HG02870 (cell line): ENCODE results near the gene HDAC9.

ENCODE experiments used
- ATAC-seq: cut with Tn5 transposase; IDR thresholded peaks from one replicate; pipeline ENCODE4 v1.9.1; 2021; ENCODE audit warnings: mild to moderate bottlenecking, moderate library complexity; ENCODE audit not compliant: unreplicated experiment

Gene HDAC9

DNA sequence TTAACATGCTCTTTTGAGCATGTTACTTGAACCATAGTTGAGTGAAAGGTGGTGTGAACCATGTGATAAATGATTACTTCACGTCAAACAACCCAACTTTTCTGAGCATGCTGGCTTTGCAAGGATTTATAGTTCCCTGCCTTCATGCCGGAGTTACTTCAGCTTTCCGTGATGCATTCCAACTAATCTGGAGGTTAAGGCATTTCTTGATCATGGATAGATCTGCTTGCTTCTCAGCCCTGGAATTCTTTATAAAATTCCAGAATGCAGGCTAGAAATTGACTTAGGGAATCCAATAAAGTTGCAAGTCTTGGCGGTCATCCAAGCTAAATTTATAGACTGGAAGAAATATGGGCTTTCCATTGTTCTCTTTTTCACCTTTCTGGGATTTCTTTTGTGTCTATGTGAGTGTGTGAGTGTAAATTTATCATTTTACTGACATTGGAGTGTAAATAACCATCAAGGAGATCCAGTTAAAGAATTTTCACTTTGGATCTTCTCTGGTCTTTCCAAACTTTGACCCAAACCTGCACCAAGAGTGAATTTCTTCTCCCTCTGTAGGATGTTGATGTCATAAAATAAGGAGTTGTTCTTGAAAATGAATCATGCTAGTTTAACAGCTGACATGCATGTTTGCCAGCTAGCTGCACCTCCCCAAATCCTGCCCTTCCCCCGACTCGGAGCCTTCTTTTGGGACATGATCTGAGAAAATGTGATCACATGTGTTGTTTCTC, 332.9 kb downstream of the HDAC9 start:
- no peak for ATAC-seq

DNA sequence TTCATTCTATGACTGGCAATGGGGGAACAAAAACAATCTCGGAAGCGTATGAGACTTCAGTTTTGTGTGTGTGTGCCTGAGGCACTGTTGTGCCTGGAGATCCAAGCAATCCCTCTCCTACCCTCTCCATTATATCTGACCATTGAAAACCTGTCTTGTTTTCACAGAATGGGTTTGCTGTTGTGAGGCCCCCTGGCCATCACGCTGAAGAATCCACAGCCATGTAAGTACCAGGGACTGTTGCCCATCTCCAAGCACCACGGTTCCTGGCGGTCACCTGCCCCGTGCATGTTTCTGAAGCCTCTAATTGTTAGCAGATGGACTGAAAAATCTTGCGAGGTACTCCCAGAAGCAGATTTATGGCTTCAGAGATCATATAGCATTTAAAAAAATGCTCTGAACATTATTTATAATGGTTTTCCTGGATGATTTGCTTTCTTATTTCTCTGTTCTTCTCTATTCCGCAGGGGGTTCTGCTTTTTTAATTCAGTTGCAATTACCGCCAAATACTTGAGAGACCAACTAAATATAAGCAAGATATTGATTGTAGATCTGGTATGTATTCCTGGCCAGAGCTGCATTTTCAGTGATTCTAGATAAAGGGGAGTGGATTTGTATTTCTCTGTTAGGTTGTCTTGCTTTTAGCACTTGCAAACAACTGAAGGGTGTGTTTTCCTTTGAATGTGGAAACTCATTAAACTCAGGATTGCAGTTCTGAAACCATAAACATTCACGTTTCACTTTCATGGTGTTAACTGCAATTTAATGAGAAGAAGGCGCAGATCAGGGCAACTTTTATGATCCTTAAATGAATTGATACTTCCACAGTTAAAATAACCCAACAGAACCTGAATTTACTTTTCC, 333.7 kb downstream of the HDAC9 start:
- no peak for ATAC-seq

DNA sequence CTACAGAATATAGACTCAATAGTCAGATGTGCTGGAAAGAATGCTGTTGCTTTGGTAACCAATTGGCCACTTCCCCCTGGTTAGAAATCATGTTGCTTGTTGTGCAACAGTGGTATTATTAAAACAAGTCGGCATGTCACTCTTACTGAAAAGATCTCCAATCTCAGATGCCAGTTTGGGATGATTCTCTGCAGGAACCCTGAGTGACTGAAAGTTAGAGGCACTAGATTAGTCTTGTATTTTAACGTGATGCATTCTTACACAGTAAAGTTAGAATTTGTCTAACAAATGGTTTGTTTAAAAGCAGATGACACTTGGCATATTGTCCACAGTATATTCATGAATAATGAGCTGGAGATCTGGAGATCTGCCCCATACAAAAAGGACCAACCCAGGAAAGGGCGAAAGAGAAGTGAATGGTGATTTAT, 334.3 kb downstream of the HDAC9 start:
- no peak for ATAC-seq

DNA sequence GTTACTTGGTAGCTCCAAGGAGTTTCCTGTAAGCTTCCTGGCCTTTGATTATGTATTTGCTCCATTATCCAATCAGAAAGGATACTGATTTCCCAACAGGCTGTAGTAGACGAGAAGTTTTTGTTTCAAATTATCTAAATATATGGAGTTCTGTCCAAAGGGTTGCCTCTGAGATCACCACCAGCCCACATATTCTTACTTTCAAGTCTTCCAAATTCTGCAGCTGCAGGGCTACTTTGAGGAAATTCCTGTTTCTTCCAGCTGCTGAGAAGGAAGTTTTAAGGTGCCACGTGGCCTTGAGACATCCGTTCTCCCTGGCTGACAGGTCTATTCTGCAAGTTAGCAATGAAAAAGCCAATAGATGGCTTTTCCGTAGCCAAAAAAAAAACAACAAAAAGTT, 335.9 kb downstream of the HDAC9 start:
- no peak for ATAC-seq

DNA sequence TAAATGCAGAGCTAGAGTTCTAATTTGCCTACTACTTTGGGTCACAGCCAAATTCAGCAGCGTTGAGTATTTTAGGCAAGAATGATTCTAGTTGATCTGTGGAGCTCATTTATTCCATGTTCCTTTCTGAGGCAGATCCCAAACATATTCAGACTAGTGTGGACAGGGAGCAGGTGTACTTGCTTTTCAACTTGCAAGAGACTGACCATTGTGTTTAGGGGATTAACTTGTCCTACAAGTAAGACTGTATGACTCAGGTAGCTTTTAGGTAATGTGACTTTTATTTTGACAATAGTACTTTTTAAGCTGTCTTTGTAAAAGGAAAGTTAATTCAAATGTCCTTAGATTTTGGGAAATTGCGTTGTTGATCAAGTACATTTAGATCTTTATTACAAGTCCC, 336.4 kb downstream of the HDAC9 start:
- ATAC-seq: no peak

DNA sequence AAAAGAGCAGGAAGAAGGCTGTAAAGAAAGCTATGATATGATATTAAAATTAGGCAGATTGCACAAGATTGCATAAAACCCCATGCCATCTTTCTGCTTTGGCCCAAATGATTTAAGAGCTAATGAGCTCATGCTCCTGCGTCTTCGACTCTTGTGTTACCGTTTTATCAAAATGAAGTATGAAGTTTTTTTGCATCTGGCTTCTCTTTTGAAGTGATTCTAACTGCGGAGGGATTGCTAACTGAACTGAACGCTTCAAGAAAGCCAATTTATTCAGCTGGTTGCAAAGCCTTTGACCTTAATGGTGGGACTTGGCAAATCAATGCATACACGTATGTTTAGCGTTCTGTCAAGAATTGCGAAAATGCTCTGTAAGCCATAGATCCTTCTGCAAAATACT, 339.0 kb downstream of the HDAC9 start:
- no peak for ATAC-seq

DNA sequence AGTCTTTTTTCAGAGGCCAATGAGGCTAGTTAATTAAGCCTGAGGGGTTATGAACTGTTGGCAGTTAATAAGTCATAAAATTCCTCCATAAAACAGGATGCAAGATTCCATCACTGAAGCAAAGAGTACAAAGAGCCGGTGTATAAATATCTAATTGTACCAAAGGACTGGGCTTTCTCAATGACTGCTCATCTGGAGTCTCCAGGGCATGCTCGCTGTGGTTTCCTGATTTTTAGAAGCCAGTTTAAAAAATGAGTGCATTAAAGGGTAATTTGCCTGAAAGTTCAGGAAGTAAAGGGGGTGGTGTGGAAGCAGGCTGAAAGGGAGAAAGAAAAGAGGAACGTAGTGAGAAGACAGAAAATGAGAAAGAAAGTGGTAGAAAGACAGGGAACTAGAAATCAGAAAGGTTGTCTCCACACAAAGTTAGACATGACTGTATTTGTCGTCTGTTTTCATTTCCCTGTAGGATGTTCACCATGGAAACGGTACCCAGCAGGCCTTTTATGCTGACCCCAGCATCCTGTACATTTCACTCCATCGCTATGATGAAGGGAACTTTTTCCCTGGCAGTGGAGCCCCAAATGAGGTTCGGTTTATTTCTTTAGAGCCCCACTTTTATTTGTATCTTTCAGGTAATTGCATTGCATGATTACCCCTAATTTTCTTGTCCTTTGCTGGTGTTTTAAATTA, 339.6 kb downstream of the HDAC9 start:
- no peak for ATAC-seq

DNA sequence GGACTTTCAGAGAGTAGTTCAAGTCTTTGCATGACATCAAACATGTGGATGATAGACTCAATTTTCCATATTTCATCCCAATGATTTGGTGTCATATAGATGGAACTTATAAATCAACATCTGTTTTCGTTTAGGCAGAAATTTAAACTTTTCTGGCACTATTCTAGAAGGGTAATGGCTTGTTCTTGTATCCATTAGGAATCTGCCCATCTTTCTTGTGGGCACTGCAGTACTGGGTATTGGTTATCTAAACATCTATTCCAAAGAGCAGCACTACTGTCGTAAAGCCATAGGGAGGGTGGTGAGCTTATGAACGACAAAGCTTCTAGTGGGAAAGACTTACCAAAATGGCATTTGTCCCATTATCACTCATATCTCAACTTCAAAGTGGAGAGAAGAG, 348.4 kb downstream of the HDAC9 start:
- no peak for ATAC-seq

DNA sequence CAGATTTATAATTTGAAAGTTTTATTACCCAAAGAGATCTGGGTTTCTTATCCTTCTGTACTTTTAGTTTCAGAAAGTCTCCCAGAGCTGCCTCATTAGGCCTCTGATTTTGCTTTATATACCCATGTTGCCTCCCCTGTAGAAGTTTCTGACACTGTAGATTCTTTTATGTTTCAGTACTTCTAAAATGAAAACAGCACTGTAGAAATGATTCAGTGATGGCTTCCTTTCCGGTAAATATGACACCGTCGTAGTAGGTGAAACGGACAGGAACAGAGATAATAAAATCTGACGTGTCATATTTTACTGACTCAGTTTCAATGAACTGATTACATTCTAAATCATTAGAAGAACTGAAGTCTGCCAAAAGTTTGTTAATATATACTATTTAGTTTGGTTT, 349.2 kb downstream of the HDAC9 start:
- ATAC-seq: no peak

DNA sequence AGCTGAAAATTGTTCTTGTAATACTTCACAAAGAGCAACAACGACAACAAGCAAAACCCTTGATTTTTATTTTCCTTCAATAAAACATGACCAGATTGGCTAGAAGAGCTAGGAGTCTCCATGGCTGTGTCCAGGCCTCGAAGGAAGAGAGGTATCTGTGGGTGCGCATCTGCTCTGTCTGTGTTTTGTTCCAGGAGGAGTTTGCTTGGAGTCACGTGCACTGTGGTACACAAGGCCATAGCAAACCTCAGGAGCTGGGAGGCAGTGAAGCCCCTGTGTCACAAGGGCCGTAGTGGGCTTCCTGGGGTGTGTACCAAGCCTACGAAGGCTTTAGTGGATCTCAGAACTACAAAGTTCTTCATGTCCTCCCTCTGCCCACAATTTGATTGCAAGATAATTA, 350.2 kb downstream of the HDAC9 start:
- no peak for ATAC-seq

DNA sequence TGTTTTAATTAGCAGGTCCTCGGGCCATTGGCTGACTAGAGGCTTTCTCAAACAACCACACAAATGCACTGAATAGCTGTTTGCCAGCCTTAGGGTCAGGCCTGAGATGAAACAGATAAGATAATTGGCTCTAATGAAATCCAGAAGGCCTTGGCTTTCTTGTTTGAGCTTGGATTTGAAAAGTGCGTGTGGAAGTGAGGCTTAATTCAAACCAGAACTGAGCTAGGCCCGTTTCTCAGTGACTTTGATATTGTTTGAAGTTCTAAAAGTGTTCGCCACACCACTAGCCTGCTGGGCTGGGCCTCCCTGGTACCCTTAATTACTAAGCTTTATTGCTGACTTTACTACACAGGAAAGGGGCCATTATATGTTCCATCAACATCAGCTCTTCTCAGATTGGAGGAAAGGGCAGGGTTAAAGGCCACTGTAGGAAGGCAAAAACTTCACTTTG, 351.2 kb downstream of the HDAC9 start:
- no peak for ATAC-seq

DNA sequence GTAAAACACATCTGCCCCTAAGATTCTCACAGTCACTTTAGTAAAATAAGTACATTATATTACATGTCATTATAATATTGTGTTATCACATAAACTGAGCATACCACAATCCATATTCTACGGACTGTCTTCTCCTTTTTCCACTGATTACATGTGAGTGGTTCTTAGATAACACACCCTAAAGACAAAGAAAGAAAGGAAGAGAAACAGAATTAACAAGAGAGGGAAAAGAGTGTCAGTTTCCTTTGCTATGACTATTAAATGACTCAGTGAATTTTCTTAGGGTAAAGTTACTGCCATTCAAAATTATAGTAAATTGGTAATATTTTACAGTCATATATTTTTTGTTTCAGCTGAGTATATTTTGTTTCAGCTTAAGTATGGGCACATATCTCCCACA, 353.6 kb downstream of the HDAC9 start:
- no peak for ATAC-seq

DNA sequence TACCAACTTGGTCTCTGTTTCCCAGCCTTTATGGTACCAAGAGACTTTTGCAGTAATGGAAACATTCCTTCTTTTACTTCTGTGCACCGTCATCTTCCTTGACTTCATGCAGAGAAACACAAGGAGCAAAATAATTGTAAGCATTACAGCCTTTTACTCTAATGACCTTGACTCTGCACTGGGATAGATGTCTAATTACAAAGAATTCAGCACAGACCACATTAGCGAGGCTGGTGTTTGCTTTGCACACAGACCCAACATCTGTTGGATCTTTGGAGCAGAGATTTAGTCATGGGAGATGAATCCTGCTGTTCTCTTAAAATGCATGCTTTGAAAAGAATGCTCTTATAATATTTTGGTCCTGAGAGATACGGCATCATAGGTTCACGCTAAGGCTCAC, 360.2 kb downstream of the HDAC9 start:
- ATAC-seq: no peak

DNA sequence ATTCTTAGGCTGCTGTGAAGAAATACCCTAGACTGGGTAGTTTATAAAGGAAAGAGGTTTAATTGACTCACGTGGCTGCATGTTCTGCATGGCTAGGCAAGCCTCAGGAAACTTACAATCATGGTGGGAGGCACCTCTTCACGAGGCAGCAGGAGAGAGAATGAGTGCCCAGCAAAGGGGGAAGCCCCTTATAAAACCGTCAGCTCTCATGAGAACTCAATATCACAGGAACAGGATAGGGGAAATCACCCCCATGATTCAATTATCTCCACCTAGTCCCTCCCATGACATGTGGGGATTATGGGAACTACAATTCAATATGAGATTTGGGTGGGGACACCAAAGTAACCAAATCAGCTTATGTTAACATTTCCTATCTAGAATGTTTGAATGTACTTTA, 362.7 kb downstream of the HDAC9 start:
- no peak for ATAC-seq

DNA sequence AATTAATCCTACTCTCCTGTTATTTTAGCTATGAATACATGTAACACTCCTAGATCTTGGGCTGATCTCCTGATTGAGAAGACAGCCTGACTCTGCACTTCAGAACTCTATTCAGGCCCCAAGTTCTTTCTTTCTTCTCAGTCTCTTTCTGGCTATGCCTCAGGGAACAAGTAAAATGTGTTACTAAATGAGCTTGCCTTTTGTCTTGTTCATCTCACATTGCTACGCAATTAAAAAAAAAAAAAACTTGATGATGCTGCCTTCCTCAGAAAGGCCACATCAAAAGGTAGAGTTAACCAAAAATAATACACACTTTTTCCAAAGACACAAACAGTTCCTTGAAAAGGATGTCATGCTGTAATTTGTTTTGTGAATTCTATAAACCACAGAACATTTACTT, 363.8 kb downstream of the HDAC9 start:
- no peak for ATAC-seq

DNA sequence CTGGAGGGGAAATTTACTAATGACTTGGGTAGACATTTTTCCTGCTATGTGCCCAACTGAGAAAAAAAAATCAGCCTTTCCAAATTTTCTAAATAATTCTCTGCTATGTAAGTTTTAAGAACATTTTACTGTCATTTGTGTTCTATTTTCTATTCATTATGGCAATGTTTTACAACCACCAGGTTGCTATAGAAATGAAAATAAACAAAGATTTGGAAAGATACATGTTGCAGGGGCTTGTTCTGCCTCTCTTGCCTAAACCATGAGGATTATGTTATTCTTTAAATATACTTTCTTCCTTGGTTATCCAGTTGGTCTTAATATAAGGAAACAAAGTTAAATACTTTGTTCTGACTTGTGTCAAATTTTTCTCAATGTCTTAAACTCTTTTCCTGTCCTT, 364.7 kb downstream of the HDAC9 start:
- no peak for ATAC-seq

DNA sequence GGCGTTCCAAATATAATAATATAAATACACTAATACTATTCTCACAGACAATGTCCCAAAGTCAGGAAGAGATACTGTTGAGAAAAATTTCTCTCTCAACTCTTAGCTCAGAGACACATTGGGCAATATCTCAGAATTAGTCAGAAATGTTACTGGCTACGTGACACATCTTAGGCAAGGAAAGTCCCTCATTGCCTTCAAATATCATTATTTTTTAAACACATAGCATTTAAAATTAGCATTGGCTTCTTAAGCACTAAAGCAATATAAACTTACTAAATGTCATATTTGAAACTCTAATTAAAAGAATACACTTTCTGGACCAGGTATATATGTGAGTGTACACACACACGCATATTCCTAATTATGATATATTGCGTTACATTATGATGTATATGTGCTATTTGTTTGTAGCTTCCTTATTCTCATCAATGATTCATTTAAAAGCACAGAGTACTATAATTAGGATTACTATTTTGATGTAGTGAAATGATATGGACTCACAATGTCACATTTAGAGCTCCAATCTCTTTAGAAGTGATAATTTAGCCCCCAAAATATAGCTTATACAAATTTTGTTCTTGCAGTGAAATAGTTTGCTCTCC, 366.1 kb downstream of the HDAC9 start:
- ATAC-seq: peak; percentile 76

DNA sequence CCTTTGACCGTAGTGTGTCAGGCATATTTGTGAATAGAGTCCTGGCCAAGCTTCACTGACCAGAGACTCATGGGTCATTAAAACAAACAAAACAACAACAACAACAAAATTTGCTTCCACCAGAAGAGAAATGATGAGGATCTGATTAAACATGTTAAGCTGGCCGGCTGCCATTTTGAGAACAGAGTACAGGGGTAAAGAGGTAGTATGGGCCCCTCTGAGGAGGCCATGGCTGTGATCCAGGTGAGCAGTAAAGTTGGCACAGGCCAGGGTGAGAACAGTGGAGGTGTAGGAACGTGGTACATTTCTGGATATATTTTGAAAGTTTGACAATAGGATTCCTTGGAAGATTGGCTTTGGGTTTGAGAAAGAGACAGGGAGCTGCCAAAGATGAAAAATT, 369.4 kb downstream of the HDAC9 start:
- no peak for ATAC-seq

DNA sequence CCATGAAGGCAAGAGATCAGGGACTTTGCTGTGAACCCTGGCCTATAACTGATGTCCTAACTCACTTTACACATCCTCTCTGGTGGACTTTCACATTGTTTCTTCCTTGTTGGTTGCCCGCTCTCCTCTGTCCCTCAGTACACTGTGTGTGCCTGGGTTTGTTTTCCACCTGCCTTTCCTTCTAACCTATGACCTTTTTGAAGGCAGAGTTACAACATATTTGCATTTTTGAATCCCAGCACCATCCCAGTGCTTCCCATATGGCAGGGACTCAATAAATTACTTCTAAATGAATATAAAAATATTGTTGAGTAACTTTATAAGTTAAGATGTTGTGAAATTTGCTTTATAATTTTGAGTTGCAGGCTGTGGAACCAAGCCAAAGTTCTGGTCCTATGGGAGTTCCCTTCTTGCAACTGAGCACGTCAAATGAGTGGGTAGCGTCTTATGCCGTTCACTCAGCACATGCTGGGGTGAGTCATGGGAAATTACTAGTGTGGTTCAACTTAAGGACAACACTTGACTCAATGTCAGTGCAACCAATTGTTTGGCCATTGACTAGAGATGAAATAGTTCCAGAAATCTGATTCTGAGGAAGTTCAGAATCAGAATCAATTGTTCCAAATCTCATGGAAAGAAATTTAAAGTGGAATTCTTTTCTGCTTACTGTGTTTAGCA, 370.9 kb downstream of the HDAC9 start:
- ATAC-seq: peak; percentile 87

DNA sequence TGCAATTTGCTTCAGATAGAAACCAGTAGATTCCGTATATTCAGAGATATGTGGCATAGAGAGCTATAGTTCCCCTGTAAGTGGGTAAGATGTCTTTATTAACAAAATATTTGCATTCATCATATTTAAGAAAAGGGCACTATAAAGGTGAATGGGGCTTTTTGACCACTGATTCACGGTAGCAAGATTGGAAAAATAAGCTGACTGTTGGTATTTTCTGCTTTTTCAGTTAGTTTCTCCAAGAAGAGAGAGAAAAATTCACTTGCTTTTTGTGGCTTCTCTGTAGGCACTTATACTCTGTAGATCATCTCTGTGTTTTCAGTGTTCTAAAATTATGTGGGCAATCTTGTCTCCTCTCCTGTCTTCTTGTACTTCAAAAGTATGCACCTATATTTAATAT, 376.8 kb downstream of the HDAC9 start:
- ATAC-seq: no peak
